HepG2 (cell line): ENCODE measurements around the gene ZFYVE27. TPM values are rescaled to one million over a fixed set of nuclear protein-coding genes. Genes with fewer than 3 reads are reported as not detected.

ENCODE experiments used
- ATAC-seq: fragments of 200-7000 bp; cut with Tn5 transposase; 3 replicates; pipeline ENCODE4 v1.9.1; 2020; ENCODE audit warnings: mild to moderate bottlenecking, moderate library complexity
- BruUV-seq: library from RNA; stranded (reverse); fragments of 400-500 nt; replicated peaks from 2 replicates; lab custom pipeline; 2021; lab: Mats Ljungman, UMichigan
- CTCF ChIA-PET: fragments of 300-600 bp; formaldehyde crosslinking; extraction: SDS; loops from one replicate; lab custom pipeline; 2021; ENCODE audit warnings: low total read pairs, inconsistent platforms, low intra/inter-chr PET ratio; lab: Yijun Ruan, JAX
- POLR2A ChIA-PET: fragments of 350-600 bp; sonication (Branson Sonifier 250); formaldehyde crosslinking; loops from one replicate; lab custom pipeline; 2020; ENCODE audit warnings: antibody characterized with exemption, inconsistent platforms; lab: Yijun Ruan, JAX
- DNase-seq: peaks from one replicate; pipeline ENCODE4 v3.0.0-alpha.2; 2015; ENCODE audit warnings: low spot score
- FAIRE-seq: peaks from 3 replicates; lab custom pipeline; 2011; peaks lifted over from hg19 to GRCh38; lab: Jason Lieb, UNC
- H2AFZ ChIP-seq: one replicate; pipeline ENCODE4 v1.6.1; 2011; ENCODE audit warnings: low read length, inconsistent platforms
- H3K27ac ChIP-seq: fragments of 300-600 bp; 3 replicates; pipeline ENCODE4 v1.8.0; 2011; ENCODE audit warnings: mixed run types, mild to moderate bottlenecking, mixed read lengths, low read length, inconsistent platforms; ENCODE audit not compliant: insufficient read depth; ENCODE audit errors: extremely low read length
- H3K27me3 ChIP-seq, 2 experiments: fragments of 200-600 bp in 1 of 2; 2 replicates in 1 of 2; 3 replicates in 1 of 2; pipeline versions ENCODE4 v1.6.0 to v1.8.0; 2011; ENCODE audit warnings: low read length in 2 of 2, mild to moderate bottlenecking in 2 of 2, moderate library complexity in 2 of 2, inconsistent platforms in 1 of 2; ENCODE audit not compliant: insufficient read depth in 2 of 2, control insufficient read depth in 1 of 2
- H3K36me3 ChIP-seq, 2 experiments: fragments of 200-600 bp in 1 of 2; replicated peaks in 1 of 2; 2 replicates in 1 of 2; 3 replicates in 1 of 2; pipeline versions ENCODE4 v1.5.1 to v1.8.0; 2011; ENCODE audit warnings: low read length in 2 of 2, inconsistent platforms in 1 of 2; ENCODE audit not compliant: insufficient read depth in 2 of 2, control insufficient read depth in 1 of 2
- H3K4me1 ChIP-seq: 2 replicates; pipeline ENCODE4 v1.5.1; 2012; ENCODE audit warnings: low read length, inconsistent platforms; ENCODE audit not compliant: insufficient read depth
- H3K4me2 ChIP-seq: 2 replicates; pipeline ENCODE4 v1.6.0; 2011; ENCODE audit warnings: low read depth, low read length, inconsistent platforms
- H3K4me3 ChIP-seq, 3 experiments: fragments of 200-600 bp in 1 of 3; sonication (generic), shearing (Covaris generic) in 1 of 3; replicated peaks in 1 of 3; 2 replicates each; pipeline ENCODE4 v1.5.1; 2011 to 2016; ENCODE audit warnings: low read length in 3 of 3, inconsistent platforms in 2 of 3, low read depth in 2 of 3, mild to moderate bottlenecking in 2 of 3, control low read depth in 1 of 3, mixed read lengths in 1 of 3; ENCODE audit not compliant: insufficient read depth in 1 of 3
- H3K79me2 ChIP-seq: one replicate; pipeline ENCODE4 v1.6.1; 2011; ENCODE audit warnings: low read length, inconsistent platforms; ENCODE audit not compliant: insufficient read depth
- H3K9ac ChIP-seq: 2 replicates; pipeline ENCODE4 v1.6.0; 2011; ENCODE audit warnings: mild to moderate bottlenecking, low read depth, low read length, inconsistent platforms; ENCODE audit not compliant: insufficient read depth
- H3K9me3 ChIP-seq: 2 replicates; pipeline ENCODE4 v1.5.1; 2012; ENCODE audit warnings: mild to moderate bottlenecking, low read length
- H4K20me1 ChIP-seq: 2 replicates; pipeline ENCODE4 v1.6.0; 2011; ENCODE audit warnings: inconsistent platforms, mild to moderate bottlenecking, low read length, moderate library complexity; ENCODE audit not compliant: insufficient read depth
- ARID2 ChIP-seq: sonication (generic); formaldehyde crosslinking; IDR thresholded peaks from 2 replicates; pipeline ENCODE4 v1.8.1; 2022; ENCODE audit warnings: mild to moderate bottlenecking, missing genetic modification reagents, borderline replicate concordance
- ATAD3A ChIP-seq: sonication (generic); formaldehyde crosslinking; IDR thresholded peaks from 2 replicates; pipeline ENCODE4 v1.4.0; 2020; ENCODE audit warnings: missing genetic modification reagents
- CREB3 ChIP-seq: sonication (generic); formaldehyde crosslinking; IDR thresholded peaks from 2 replicates; pipeline ENCODE4 v1.5.0; 2020; ENCODE audit warnings: missing genetic modification reagents
- FOXM1 ChIP-seq: sonication (generic); formaldehyde crosslinking; IDR thresholded peaks from 2 replicates; pipeline ENCODE4 v1.5.0; 2020; ENCODE audit warnings: missing genetic modification reagents
- GPN1 ChIP-seq: sonication (generic); formaldehyde crosslinking; IDR thresholded peaks from 2 replicates; pipeline ENCODE4 v1.5.1; 2020; ENCODE audit warnings: missing genetic modification reagents, borderline replicate concordance
- HNRNPLL ChIP-seq: fragments of 200-400 bp; formaldehyde crosslinking; IDR thresholded peaks from 2 replicates; pipeline ENCODE4 v1.6.1; 2017; ENCODE audit warnings: mild to moderate bottlenecking, low read depth, low read length; ENCODE audit not compliant: poor library complexity, severe bottlenecking
- KLF11 ChIP-seq: IDR thresholded peaks from 2 replicates; pipeline ENCODE4 v1.6.1; 2016; ENCODE audit warnings: missing compliant biosample characterization
- MBD4 ChIP-seq: IDR thresholded peaks from 2 replicates; pipeline ENCODE4 v1.6.1; 2012; ENCODE audit warnings: low read length, inconsistent platforms, borderline replicate concordance
- MEIS2 ChIP-seq: sonication (generic); formaldehyde crosslinking; IDR thresholded peaks from 2 replicates; pipeline ENCODE4 v1.9.0; 2021; ENCODE audit warnings: mild to moderate bottlenecking, missing genetic modification reagents
- RNF2 ChIP-seq: fragments of 450-650 bp; conservative IDR thresholded peaks from 2 replicates; pipeline ENCODE4 v1.6.1; 2016; ENCODE audit warnings: low read depth
- SMARCE1 ChIP-seq: fragments of 450-650 bp; IDR thresholded peaks from 2 replicates; pipeline ENCODE4 v1.6.1; 2017; ENCODE audit warnings: borderline replicate concordance
- TBP ChIP-seq: sonication (generic); formaldehyde crosslinking; IDR thresholded peaks from 2 replicates; pipeline ENCODE4 v1.5.0; 2020; ENCODE audit warnings: missing genetic modification reagents
- ZNF256 ChIP-seq: sonication (generic); formaldehyde crosslinking; conservative IDR thresholded peaks from 2 replicates; pipeline ENCODE4 v1.4.0; 2020; ENCODE audit warnings: missing genetic modification reagents
- ZNF44 ChIP-seq: sonication (generic); formaldehyde crosslinking; IDR thresholded peaks from 2 replicates; pipeline ENCODE4 v1.5.1; 2020; ENCODE audit warnings: mild to moderate bottlenecking, missing genetic modification reagents
- ZNF558 ChIP-seq: sonication (generic); formaldehyde crosslinking; IDR thresholded peaks from 2 replicates; pipeline ENCODE4 v1.9.0; 2022; ENCODE audit warnings: mild to moderate bottlenecking, missing genetic modification reagents, borderline replicate concordance
- ZNF564 ChIP-seq: sonication (generic); formaldehyde crosslinking; IDR thresholded peaks from 2 replicates; pipeline ENCODE4 v1.8.1; 2023; ENCODE audit warnings: mild to moderate bottlenecking, missing genetic modification reagents
- ZNF572 ChIP-seq: sonication (generic); formaldehyde crosslinking; IDR thresholded peaks from 2 replicates; pipeline ENCODE4 v1.5.1; 2020; ENCODE audit warnings: mild to moderate bottlenecking, missing genetic modification reagents
- ZNF614 ChIP-seq: IDR thresholded peaks from 2 replicates; pipeline ENCODE4 v1.6.1; 2018; ENCODE audit warnings: missing biosample characterization, missing genetic modification reagents, inconsistent platforms, borderline replicate concordance
- ZNF768 ChIP-seq: sonication (generic); formaldehyde crosslinking; IDR thresholded peaks from 2 replicates; pipeline ENCODE4 v1.4.0; 2020; ENCODE audit warnings: missing genetic modification reagents
- WGBS: methylation state at CpG from one replicate; pipeline ENCODE4 v1.1.6; 2017; ENCODE audit warnings: low lambda C conversion rate; 5-methylcytosine and 5-hydroxymethylcytosine counted together
- in situ Hi-C: cut with HindIII; loops from 2 replicates; pipeline ENCODE4 v1.10.0; 2017; ENCODE audit warnings: low pct_unique_long_range_greater_than_20kb; ENCODE audit not compliant: extremely low pct_ligation_motif_present
- intact Hi-C: fragments of 100-400 bp; cut with micrococcal nuclease; formaldehyde crosslinking; loops from one replicate; pipeline ENCODE4 v1.10.0; 2022; ENCODE audit not compliant: unreplicated experiment
- polyA plus RNA-seq, 8 experiments: library from polyadenylated mRNA; depleted of rRNA in 3 of 8; stranded (reverse) in 7 of 8; unstranded in 1 of 8; fragments of >200 nt; fragmentation: Illumina TruSeq in 4 of 8; extraction: Trizol in 4 of 8; gene quantifications; 2 replicates each; pipeline versions ENCODE4 v1.2.1 to v1.2.3, GENCODE V29; 2011 to 2016; ENCODE audit warnings: low read depth in 4 of 8, missing spikeins in 1 of 8, mixed read lengths in 1 of 8; ENCODE audit not compliant: insufficient read depth in 1 of 8
- total RNA-seq, 5 experiments: library from RNA; depleted of rRNA; stranded (reverse); fragments of >200 nt; fragmentation: Illumina TruSeq; extraction: Trizol; gene quantifications; 2 replicates each; pipeline ENCODE4 v1.2.3, GENCODE V29; 2016; ENCODE audit warnings: low read depth in 1 of 5
- TF ChIP-seq, protein P1 (sequence below): sonication (generic); formaldehyde crosslinking; IDR thresholded peaks from 2 replicates; pipeline ENCODE4 v1.4.0; 2020; ENCODE audit warnings: missing genetic modification reagents, borderline replicate concordance
- TF ChIP-seq, protein P2 (sequence below): sonication (generic); formaldehyde crosslinking; IDR thresholded peaks from 2 replicates; pipeline ENCODE4 v1.8.1; 2022; ENCODE audit warnings: mild to moderate bottlenecking, missing genetic modification reagents

Gene ZFYVE27
- total and polyA plus RNA-seq, 2 of the 13 experiments (the other 11 are each of a cell fraction or from before 2014, with no cell fraction given), result 19.7 to 20.5 TPM

- TF ChIP-seq CREB3 (CRISPR knock-in tag), result no peak
- TF ChIP-seq KLF11 (CRISPR knock-in tag), result no peak
- no peak for TF ChIP-seq HNRNPLL
Observed at GRCh38 chr10:97762056-97762455, 25.1 kb downstream of the ZFYVE27 start (continued).

DNA sequence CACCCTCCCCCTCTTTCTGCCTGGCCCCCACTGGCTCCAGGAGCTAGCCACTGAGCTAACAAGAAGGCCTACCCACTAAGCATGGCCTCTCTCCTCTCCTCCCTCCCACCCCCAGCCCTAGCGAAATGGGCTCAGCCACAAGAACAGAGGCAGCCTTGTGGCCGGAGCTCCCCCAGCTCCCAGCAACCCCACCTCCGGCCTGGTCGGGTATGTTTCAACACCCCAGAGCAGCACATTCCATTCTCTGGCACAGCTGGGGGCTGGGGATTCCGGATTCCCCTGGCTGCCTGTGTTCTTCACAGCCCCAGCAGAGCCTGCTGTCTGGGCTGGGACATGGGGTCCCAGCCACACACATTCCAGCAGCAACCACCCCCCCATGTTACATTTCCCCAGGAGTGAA, 25.9 kb downstream of the ZFYVE27 start:
- H3K4me2 ChIP-seq, result peak overlapping the region; percentile 23; the same call in 1 of the 2 replicates
- H3K36me3 ChIP-seq, result peaks cover 6 to 23% of the 10 kb centered on the region in 2 experiments; a peak in 4 of 5 replicates
- POLR2A ChIA-PET, result interaction anchor here (0.7 to 2.1 kb wide), 6 partner anchors 11 to 107 kb away, joined by 3 to 8 read pairs (median 4); partner anchors contain the start of gene ZFYVE27
- H4K20me1 ChIP-seq, result no peaks in the 10 kb centered on the region
- intact Hi-C loops (loop anchor here (1.0 kb wide), 1 partner anchor 14 kb away; no protein-coding TSS in a partner anchor), in situ Hi-C loops (no loop called here)
- ATAC-seq, result peak; percentile 64
- peak overlapping the region; percentile 22 for H3K27ac ChIP-seq
- WGBS, result 17% methylated on average over 1 of the region's 5 CpGs
- peak; percentile 47 for FAIRE-seq
- H3K9me3 ChIP-seq, result no peaks in the 10 kb centered on the region
- H2AFZ ChIP-seq, result no peak overlapping the region
- peaks cover 49% of the 10 kb centered on the region for H3K4me1 ChIP-seq
- H3K27me3 ChIP-seq, result no peaks in the 10 kb centered on the region
- no peak overlapping the region for H3K4me3 ChIP-seq
- BruUV-seq, result no TSS peak
- no peaks in the 10 kb centered on the region for H3K79me2 ChIP-seq
- peak; percentile 81 for DNase-seq
- CTCF ChIA-PET, result no interaction called here
- 0 out of 2 replicates have a peak overlapping the region, but pooled peaks have one; percentile 11 for H3K9ac ChIP-seq
- TF ChIP-seq ZNF768 (no peak), ARID2 (CRISPR knock-in tag) (no peak), ZNF256 (CRISPR knock-in tag) (no peak), FOXM1 (no peak), ZNF558 (CRISPR knock-in tag) (no peak), SMARCE1 (no peak), RNF2 (no peak), ZNF44 (CRISPR knock-in tag) (no peak), TBP (no peak), ZNF572 (CRISPR knock-in tag) (no peak), MEIS2 (no peak), GPN1 (no peak), ZNF614 (CRISPR knock-in tag) (no peak), ATAD3A (no peak), MBD4 (no peak), ZNF564 (no peak)
- TF ChIP-seq, protein P1, sequence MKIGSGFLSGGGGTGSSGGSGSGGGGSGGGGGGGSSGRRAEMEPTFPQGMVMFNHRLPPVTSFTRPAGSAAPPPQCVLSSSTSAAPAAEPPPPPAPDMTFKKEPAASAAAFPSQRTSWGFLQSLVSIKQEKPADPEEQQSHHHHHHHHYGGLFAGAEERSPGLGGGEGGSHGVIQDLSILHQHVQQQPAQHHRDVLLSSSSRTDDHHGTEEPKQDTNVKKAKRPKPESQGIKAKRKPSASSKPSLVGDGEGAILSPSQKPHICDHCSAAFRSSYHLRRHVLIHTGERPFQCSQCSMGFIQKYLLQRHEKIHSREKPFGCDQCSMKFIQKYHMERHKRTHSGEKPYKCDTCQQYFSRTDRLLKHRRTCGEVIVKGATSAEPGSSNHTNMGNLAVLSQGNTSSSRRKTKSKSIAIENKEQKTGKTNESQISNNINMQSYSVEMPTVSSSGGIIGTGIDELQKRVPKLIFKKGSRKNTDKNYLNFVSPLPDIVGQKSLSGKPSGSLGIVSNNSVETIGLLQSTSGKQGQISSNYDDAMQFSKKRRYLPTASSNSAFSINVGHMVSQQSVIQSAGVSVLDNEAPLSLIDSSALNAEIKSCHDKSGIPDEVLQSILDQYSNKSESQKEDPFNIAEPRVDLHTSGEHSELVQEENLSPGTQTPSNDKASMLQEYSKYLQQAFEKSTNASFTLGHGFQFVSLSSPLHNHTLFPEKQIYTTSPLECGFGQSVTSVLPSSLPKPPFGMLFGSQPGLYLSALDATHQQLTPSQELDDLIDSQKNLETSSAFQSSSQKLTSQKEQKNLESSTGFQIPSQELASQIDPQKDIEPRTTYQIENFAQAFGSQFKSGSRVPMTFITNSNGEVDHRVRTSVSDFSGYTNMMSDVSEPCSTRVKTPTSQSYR (CRISPR knock-in tag), result peak; percentile 4; the same call in 1 of the 2 replicates
- TF ChIP-seq, protein P2, sequence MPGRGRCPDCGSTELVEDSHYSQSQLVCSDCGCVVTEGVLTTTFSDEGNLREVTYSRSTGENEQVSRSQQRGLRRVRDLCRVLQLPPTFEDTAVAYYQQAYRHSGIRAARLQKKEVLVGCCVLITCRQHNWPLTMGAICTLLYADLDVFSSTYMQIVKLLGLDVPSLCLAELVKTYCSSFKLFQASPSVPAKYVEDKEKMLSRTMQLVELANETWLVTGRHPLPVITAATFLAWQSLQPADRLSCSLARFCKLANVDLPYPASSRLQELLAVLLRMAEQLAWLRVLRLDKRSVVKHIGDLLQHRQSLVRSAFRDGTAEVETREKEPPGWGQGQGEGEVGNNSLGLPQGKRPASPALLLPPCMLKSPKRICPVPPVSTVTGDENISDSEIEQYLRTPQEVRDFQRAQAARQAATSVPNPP (CRISPR knock-in tag), result no peak
